ENCODE results near the gene FCGR2B. TPM values are rescaled to one million over a fixed set of nuclear protein-coding genes. Genes with fewer than 3 reads are reported as not detected.
A peak's percentile ranks its signal among the peaks of the same experiment; 100 is the strongest.

Gene FCGR2B
- total RNA-seq, 1 donor from 2014 or later: 9.7 TPM

DNA sequence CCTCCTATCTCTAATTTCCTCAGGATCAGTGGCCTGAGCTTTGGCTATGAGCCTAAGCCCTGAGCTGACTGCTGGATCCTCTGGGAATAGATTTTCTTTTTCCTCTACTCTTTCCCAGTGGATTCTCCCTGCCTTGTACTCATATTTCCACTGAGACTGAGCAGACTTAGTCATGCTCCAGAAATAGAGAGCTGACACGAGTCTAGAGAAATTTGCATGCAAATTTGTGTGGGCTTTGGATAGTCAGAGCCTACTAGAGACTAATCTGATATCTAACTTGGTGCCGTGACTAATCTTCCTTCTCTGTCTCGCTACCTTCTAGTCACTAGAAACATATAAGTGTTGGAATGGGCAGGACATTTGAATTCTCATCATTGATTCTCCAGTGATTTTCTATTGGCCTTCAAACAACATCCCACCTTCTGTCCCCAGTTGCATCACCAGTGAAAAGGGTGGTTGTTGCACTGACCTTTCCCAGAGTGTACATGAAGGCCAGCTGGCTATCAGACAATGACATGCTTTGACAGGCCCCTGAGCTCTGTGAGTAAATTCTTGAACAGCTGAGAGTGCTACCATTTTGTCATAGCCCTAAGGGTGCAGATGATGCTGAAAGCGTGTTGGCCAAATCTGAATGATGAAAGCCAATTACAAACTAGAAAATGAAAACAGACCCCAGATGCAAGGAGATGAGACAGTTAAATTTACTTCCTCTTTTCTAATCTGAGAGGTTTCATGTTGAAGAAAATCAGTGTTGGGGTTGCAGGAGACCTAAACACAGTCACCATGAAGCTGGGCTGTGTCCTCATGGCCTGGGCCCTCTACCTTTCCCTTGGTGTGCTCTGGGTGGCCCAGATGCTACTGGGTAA, 43.8 kb downstream of the FCGR2B start, which contains the start of gene FCRLA:
FCRLA (plus strand) TSS at position 748 of the 866 bp plus-strand sequence; CDS start at position 784, 36 bp downstream.
- peaks cover under 1% of the 10 kb centered on the region for H3K27me3 ChIP-seq (ENCODE audit: low read depth)
- DNase-seq: no peak
- TF ChIP-seq, protein P1, sequence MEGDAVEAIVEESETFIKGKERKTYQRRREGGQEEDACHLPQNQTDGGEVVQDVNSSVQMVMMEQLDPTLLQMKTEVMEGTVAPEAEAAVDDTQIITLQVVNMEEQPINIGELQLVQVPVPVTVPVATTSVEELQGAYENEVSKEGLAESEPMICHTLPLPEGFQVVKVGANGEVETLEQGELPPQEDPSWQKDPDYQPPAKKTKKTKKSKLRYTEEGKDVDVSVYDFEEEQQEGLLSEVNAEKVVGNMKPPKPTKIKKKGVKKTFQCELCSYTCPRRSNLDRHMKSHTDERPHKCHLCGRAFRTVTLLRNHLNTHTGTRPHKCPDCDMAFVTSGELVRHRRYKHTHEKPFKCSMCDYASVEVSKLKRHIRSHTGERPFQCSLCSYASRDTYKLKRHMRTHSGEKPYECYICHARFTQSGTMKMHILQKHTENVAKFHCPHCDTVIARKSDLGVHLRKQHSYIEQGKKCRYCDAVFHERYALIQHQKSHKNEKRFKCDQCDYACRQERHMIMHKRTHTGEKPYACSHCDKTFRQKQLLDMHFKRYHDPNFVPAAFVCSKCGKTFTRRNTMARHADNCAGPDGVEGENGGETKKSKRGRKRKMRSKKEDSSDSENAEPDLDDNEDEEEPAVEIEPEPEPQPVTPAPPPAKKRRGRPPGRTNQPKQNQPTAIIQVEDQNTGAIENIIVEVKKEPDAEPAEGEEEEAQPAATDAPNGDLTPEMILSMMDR (IDR thresholded peaks at IDR 0.05; ENCODE audit: borderline replicate concordance): no peak
- H3K27ac ChIP-seq (replicated peaks): peak within 1 kb of the TSS; percentile 70
- H3K4me1 ChIP-seq: peaks cover 17% of the 10 kb centered on the region
- no peak within 1 kb of the TSS for H3K4me3 ChIP-seq
- no peaks in the 10 kb centered on the region for H3K36me3 ChIP-seq
- intact Hi-C loops (cut with micrococcal nuclease): no loop called here
- no peaks in the 10 kb centered on the region for H3K9me3 ChIP-seq (replicated peaks)

- H3K4me1 ChIP-seq: peaks cover 17% of the 10 kb centered on the region
- H3K36me3 ChIP-seq: no peaks in the 10 kb centered on the region
- TF ChIP-seq, protein P1 (IDR thresholded peaks at IDR 0.05; ENCODE audit: borderline replicate concordance): no peak
- H3K9me3 ChIP-seq (replicated peaks): no peaks in the 10 kb centered on the region
- no peak for DNase-seq
- peaks cover 8% of the 10 kb centered on the region for H3K27me3 ChIP-seq (ENCODE audit: low read depth)
- no peak overlapping the region for H3K4me3 ChIP-seq
- intact Hi-C loops (cut with micrococcal nuclease): no loop called here
- H3K27ac ChIP-seq (replicated peaks): peak overlapping the region; percentile 70
Observed at GRCh38 chr1:161707503-161707902, 44.6 kb downstream of the FCGR2B start.

- Histone ChIP-seq H3K4me3 (no peak overlapping the region), H3K27me3 (ENCODE audit: low read depth) (peaks cover 21% of the 10 kb centered on the region), H3K9me3 (replicated peaks) (no peaks in the 10 kb centered on the region), H3K27ac (replicated peaks) (no peak overlapping the region), H3K36me3 (no peaks in the 10 kb centered on the region), H3K4me1 (peaks cover 17% of the 10 kb centered on the region)
- intact Hi-C loops (cut with micrococcal nuclease): no loop called here
- no peak for DNase-seq
- TF ChIP-seq, protein P1 (IDR thresholded peaks at IDR 0.05; ENCODE audit: borderline replicate concordance): no peak
Observed at GRCh38 chr1:161709373-161709772, 46.4 kb downstream of the FCGR2B start.

DNA sequence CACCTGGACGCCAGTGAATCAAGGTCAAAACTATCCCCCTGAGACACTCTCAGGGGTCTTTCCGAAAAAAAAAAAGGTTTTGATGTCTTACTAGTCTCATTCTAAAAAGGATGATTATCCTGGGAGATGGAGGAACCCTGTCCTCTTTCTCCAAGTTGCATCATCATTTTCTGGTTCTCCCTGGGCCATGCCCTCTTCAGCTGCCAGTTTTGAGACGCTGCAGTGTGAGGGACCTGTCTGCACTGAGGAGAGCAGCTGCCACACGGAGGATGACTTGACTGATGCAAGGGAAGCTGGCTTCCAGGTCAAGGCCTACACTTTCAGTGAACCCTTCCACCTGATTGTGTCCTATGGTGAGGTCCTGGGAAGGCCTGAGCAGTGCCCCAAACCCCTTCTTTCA, 47.6 kb downstream of the FCGR2B start:
- no peak for DNase-seq
- Histone ChIP-seq H3K9me3 (replicated peaks) (no peaks in the 10 kb centered on the region), H3K27ac (replicated peaks) (no peak overlapping the region), H3K4me3 (no peak overlapping the region), H3K36me3 (no peaks in the 10 kb centered on the region), H3K4me1 (peaks cover 17% of the 10 kb centered on the region), H3K27me3 (ENCODE audit: low read depth) (peaks cover 26% of the 10 kb centered on the region)
- intact Hi-C loops (cut with micrococcal nuclease): no loop called here
- TF ChIP-seq, protein P1 (IDR thresholded peaks at IDR 0.05; ENCODE audit: borderline replicate concordance): no peak

GRCh38 chr1:161718559-161719324, 55.8 kb downstream of the FCGR2B start:
- H3K4me3 ChIP-seq: no peak overlapping the region
- no peaks in the 10 kb centered on the region for H3K4me1 ChIP-seq
- H3K27me3 ChIP-seq (ENCODE audit: low read depth): peaks cover 55% of the 10 kb centered on the region
- DNase-seq: no peak
- no peak overlapping the region for H3K27ac ChIP-seq (replicated peaks)
- no peaks in the 10 kb centered on the region for H3K9me3 ChIP-seq (replicated peaks)
- intact Hi-C loops (cut with micrococcal nuclease): no loop called here
- TF ChIP-seq, protein P1 (IDR thresholded peaks at IDR 0.05; ENCODE audit: borderline replicate concordance): no peak
- no peaks in the 10 kb centered on the region for H3K36me3 ChIP-seq
